HG03571 (cell line): ENCODE data around the gene SLC26A4.

Experiments
- ATAC-seq: cut with Tn5 transposase; IDR thresholded peaks from one replicate; pipeline ENCODE4 v1.9.1; 2021; ENCODE audit not compliant: unreplicated experiment

The SLC26A4 gene

GRCh38 chr7:107658467-107658866 lies 2.2 kb upstream of the SLC26A4 start:
- ATAC-seq = no peak

GRCh38 chr7:107659666-107660065 lies 962 bp upstream of the SLC26A4 start:
- ATAC-seq = no peak

GRCh38 chr7:107661081-107661864 lies 645 bp downstream of the SLC26A4 start:
- ATAC-seq = peak; percentile 60

- no peak for ATAC-seq
Measured at GRCh38 chr7:107661865-107662379, 1.3 kb downstream of the SLC26A4 start.

GRCh38 chr7:107663196-107663595 lies 2.6 kb downstream of the SLC26A4 start:
- no peak for ATAC-seq

GRCh38 chr7:107666790-107667189 lies 6.2 kb downstream of the SLC26A4 start:
- ATAC-seq = no peak

GRCh38 chr7:107667341-107667740 lies 6.7 kb downstream of the SLC26A4 start:
- ATAC-seq = no peak

GRCh38 chr7:107668296-107668695 lies 7.7 kb downstream of the SLC26A4 start:
- no peak for ATAC-seq

- ATAC-seq = no peak
Measured at GRCh38 chr7:107672183-107672582, 11.6 kb downstream of the SLC26A4 start.

GRCh38 chr7:107676249-107676648 lies 15.6 kb downstream of the SLC26A4 start:
- ATAC-seq = no peak

- peak; percentile 71 for ATAC-seq
Measured at GRCh38 chr7:107678110-107678753, 17.6 kb downstream of the SLC26A4 start.

- no peak for ATAC-seq
Measured at GRCh38 chr7:107680478-107680877, 19.9 kb downstream of the SLC26A4 start.

- ATAC-seq = no peak
Measured at GRCh38 chr7:107682886-107683285, 22.3 kb downstream of the SLC26A4 start.

- ATAC-seq = no peak
Measured at GRCh38 chr7:107684287-107684686, 23.7 kb downstream of the SLC26A4 start.

GRCh38 chr7:107684947-107685463 lies 24.4 kb downstream of the SLC26A4 start:
- ATAC-seq = no peak

- no peak for ATAC-seq
Measured at GRCh38 chr7:107686816-107687387, 26.3 kb downstream of the SLC26A4 start.

- ATAC-seq = no peak
Measured at GRCh38 chr7:107687656-107688055, 27.0 kb downstream of the SLC26A4 start.

GRCh38 chr7:107689553-107689952 lies 28.9 kb downstream of the SLC26A4 start:
- ATAC-seq = no peak

GRCh38 chr7:107690084-107690483 lies 29.5 kb downstream of the SLC26A4 start:
- no peak for ATAC-seq

- no peak for ATAC-seq
Measured at GRCh38 chr7:107690611-107691010, 30.0 kb downstream of the SLC26A4 start.

- ATAC-seq = no peak
Measured at GRCh38 chr7:107691716-107692115, 31.1 kb downstream of the SLC26A4 start.

- no peak for ATAC-seq
Measured at GRCh38 chr7:107692501-107692900, 31.9 kb downstream of the SLC26A4 start.
